COLO829 (cell line): ENCODE results near the gene ERFE.
"Not testable (repeated sequence)": the region's sequence is repeated elsewhere in the genome, so short reads cannot be mapped to it uniquely, and the experiment has no call there.

Experiments
- DNase-seq: peaks from one replicate; pipeline ENCODE4 v3.0.0; 2012; ENCODE audit warnings: low spot score

The ERFE gene

DNA sequence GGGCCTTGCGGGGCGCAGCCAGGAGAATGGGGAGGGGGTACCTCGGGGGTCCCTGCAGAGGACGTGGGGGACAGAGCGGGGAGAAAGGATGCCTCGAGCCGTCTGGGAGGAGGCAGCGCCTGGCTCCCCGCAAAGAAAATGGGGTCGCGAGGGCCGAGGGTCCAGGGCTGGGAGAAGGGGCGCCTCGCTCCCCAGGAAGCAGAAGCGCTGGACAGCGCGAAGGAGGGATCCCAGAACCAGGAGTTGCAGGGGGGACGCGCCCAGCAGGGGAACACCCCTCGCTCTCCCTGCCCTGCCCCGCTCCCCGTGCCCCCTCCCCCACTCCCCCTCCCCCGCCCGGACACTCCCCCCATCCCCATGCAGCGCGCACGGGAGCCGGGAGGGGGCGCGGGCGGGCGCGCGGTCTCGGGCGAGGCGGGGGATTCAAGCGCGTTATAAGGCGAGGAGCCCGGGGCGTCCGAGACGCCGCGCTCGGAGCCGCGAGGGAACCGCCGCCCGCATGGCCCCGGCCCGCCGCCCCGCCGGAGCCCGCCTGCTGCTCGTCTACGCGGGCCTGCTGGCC, at the start of gene ERFE:
Gene ERFE, plus strand, starts transcription at position 462 of the 562 bp plus-strand sequence. Its CDS starts 38 bp downstream, at position 500.
- DNase-seq: peak; percentile 32

DNA sequence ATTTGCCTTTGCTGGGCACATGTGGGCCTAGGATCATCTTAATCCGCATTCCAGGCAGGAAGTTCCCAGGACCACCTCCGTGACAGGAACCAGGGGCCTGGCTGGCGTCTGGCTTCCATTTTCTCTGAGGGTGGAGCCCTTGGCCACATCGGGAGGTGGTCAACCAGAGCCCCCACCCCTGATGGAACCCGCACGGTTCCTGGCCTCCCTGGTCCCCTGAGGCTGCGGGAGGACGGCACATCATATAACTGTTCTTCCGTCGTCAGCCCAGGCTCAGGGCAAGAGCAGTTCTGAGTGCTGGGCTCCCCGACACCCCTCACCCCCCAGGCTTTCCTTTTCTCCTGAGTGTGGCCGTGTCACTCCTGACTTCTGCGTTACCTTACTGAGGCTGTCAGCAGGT, 45.2 kb upstream of the ERFE start:
- DNase-seq: no peak

DNA sequence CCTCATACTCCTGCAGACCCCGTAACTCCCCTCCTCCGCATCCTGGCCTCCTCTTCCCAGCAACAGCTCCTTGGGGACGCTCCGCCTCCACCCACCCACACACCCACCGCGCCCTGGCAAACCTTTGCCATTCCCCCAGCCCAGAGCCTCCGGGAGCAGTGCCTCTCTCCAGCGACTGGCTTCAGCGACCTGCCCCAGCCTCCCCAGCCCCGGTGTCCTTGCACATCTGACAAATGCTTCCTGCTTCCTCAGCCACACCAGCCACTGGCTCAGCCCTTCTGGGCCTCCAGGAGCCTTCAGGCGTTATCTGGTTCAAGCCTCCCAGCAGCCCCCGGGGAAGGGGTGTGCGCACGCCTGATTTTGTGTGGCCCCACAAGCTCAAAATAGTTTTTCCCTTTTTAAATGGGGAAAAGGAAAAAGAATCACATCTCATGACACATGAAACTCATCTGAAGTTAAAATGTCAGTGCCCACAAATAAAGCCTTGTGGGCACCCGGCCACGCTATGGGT, 44.4 kb upstream of the ERFE start:
- DNase-seq: no peak

GRCh38 chr2:238114851-238115660, 43.7 kb upstream of the ERFE start:
- DNase-seq: no peak

DNA sequence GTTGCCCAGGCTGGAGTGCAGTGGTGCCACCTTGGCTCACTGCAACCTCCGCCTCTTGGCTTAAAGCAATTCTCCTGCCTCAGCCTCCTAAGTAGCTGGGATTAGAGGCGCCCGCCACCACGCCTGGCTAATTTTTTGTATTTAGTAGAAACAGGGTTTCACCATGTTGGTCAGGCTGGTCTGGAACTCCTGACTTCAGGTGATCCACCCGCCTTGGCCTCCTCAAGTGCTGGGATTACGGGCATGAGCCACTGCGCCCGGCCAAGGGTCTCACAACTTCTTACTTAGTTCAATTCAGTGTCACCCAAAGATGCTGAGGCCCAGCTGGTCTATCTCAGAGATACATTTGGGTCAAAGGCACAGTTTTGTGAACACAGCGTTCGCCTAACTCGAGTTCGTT, 43.1 kb upstream of the ERFE start:
- DNase-seq: not testable (repeated sequence)

- DNase-seq: no peak
Measured at GRCh38 chr2:238116298-238117198, 42.2 kb upstream of the ERFE start.

- DNase-seq: no peak
Measured at GRCh38 chr2:238117199-238118154, 41.3 kb upstream of the ERFE start.

GRCh38 chr2:238119756-238120462, 38.9 kb upstream of the ERFE start:
- no peak for DNase-seq

GRCh38 chr2:238120463-238121298, 38.1 kb upstream of the ERFE start:
- DNase-seq: no peak

GRCh38 chr2:238121511-238122286, 37.1 kb upstream of the ERFE start:
- no peak for DNase-seq

DNA sequence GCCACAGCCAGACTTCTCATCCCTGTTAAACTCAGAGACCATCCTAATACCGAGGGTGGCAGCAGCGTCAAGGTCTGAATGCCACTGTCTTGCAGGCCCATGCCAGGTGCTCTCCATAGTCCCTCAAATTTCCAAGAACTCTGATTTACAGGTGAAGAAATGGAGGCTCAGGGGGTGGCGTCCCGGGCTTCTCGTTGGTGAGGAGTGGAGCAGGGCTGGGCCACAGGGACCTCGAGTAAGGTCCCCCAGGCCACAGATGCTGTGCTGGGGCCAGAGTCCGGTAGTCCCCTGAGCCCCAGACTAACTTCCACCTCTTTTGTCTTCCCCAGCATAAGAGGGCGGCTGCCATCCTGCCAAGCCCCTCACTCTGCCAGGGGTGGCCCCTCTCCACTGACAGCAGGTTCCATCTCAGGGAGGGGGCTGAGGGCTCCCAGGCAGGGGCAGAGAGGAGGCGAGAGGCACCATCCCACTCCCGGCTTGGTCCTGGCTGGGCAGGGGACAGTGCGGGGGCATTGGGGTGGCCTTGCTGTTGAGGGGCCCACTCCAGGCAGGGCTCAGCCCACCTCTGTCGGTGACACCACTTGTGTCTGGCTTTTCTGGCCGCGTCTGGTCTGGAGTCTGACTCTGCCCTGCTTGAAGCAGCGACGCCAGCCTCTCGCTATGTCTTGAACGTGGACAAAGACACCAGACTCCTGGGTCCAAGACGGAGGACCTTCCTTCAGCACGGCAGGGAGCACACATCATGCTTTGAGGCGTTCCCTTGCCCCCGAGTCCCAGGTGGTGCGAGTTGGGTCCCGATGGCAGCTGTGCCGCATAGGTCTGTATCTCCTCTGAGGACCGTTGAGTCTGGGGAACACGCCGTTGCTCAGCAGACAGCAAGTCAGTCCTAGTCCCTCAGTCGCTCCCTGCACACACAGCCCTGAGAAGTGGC, 36.2 kb upstream of the ERFE start:
- no peak for DNase-seq

GRCh38 chr2:238123218-238123971, 35.4 kb upstream of the ERFE start:
- no peak for DNase-seq

- DNase-seq: no peak
Measured at GRCh38 chr2:238123991-238124470, 34.7 kb upstream of the ERFE start.

DNA sequence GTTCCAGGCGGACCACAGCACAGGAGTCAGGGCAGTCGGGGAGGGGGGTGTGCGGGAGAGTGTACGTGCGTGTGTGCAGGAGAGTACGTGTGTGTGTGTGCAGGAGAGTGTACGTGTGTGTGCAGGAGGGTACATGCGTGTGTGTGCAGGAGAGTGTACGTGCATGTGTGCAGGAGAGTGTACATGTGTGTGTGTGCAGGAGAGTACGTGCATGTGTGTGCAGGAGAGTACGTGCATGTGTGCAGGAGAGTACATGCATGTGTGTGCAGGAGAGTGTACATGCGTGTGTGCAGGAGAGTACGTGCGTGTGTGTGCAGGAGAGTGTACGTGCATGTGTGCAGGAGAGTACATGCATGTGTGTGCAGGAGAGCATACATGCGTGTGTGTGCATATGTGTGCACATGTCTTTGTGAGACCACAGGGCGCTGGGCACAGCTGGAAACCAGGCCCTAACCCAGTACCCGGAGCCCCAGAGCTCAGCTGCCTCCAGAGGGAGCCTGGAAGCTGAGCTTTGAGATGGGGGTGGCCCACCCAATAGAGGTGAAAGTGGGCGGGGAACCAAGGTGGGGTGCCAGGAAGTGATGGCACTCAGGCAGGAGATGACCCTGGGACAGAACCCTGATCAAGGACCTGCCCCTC, 34.2 kb upstream of the ERFE start:
- DNase-seq: no peak

DNA sequence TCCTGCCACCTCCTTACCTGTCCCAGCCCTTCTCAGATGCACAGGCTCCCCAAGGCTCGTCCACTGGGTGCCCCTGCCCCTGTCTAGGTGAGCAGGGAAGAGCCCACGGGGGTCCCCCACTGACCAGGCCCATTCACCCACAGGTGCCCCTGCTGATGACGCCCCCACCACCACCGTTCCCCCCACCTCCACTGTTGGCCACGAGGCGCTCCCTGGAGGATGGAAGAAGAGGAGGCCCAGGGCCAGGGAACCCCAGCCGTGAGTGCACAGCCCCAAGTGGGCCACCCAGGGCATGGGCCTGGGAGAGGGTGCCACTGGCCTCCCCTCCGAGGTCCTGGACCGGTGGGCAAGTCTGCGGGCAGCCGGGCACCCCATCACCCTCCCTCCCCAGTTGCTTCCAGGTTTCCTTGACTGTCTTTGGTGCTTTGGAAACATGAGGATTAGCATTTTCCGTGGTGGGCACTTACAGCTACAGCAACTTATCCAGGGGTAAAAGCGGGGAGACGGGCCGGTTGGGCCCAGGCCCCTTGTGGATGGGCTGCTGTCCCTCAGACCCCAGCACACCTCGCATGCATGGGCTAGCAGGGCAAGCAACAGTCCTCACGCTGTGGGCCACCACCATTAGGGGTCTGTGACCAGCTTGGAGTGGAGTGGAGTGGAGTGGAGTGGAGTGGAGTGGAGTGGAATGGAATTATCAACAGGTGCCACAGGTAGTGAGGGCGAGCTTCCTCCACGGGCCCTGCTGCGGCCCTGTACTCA, 33.5 kb upstream of the ERFE start:
- DNase-seq: no peak

DNA sequence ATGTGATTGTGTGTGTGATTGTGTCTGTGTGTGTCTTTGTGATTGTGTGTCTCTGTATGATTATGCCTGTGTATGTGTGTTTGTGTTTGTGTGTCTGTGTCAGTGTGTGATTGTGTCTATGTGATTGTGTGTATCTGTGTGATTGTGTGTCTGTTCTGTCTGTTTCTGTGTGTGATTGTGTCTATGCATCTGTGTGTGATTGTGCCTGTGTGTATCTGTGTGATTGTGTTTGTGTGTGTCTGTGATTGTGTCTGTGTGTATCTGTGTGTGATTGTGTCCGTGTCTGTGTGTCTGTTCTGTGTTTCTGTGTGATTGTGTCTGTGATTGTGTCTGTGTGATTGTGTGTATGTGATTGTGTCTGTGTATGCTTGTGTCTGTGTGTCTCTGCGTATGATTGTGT, 32.4 kb upstream of the ERFE start:
- DNase-seq: no peak
